ENCODE data around the gene ACTR5.
A peak's percentile ranks its signal among the peaks of the same experiment; 100 is the strongest.

ACTR5 gene

GRCh38 chr20:38748097-38748860 is at the start of gene ACTR5:
TSS of gene ACTR5 (plus strand) at chr20:38748460. CDS start at chr20:38748479, 19 bp downstream.
- H3K27me3 Mint-ChIP-seq: peaks cover 15% of the 10 kb centered on the region
- DNase-seq: peak; percentile 98
- H3K27ac Mint-ChIP-seq: peak within 1 kb of the TSS; percentile 98
- peak within 1 kb of the TSS; percentile 97 for H3K4me3 Mint-ChIP-seq
- H3K9me3 Mint-ChIP-seq: no peaks in the 10 kb centered on the region
- H3K36me3 Mint-ChIP-seq: peaks cover 13% of the 10 kb centered on the region
- CTCF ChIA-PET: interaction anchor here (0.5 to 2.1 kb wide), 10 partner anchors 58 to 301 kb away, joined by 3 to 7 read pairs (median 4); no protein-coding TSS in a partner anchor
- H3K4me1 Mint-ChIP-seq: peaks cover 22% of the 10 kb centered on the region

- H3K27me3 Mint-ChIP-seq: peaks cover 26% of the 10 kb centered on the region
- H3K27ac Mint-ChIP-seq: no peak overlapping the region
- CTCF ChIA-PET: interaction anchor here (1.0 kb wide), 1 partner anchor 28 kb away, joined by 3 read pairs; no protein-coding TSS in a partner anchor
- H3K4me1 Mint-ChIP-seq: no peaks in the 10 kb centered on the region
- H3K36me3 Mint-ChIP-seq: no peaks in the 10 kb centered on the region
- no peak for DNase-seq
- no peak overlapping the region for H3K4me3 Mint-ChIP-seq
- H3K9me3 Mint-ChIP-seq: no peaks in the 10 kb centered on the region
Measured at GRCh38 chr20:38698541-38698940, 49.7 kb upstream of the ACTR5 start.

GRCh38 chr20:38700141-38700540 is 48.1 kb upstream of the ACTR5 start:
- Mint-ChIP-seq H3K4me3 (no peak overlapping the region), H3K9me3 (no peaks in the 10 kb centered on the region), H3K4me1 (no peaks in the 10 kb centered on the region), H3K27me3 (peaks cover 33% of the 10 kb centered on the region), H3K27ac (no peak overlapping the region), H3K36me3 (no peaks in the 10 kb centered on the region)
- DNase-seq: no peak
- CTCF ChIA-PET: no interaction called here

GRCh38 chr20:38700926-38701325 is 47.3 kb upstream of the ACTR5 start:
- DNase-seq: no peak
- H3K9me3 Mint-ChIP-seq: no peaks in the 10 kb centered on the region
- H3K36me3 Mint-ChIP-seq: no peaks in the 10 kb centered on the region
- no peak overlapping the region for H3K4me3 Mint-ChIP-seq
- CTCF ChIA-PET: no interaction called here
- H3K4me1 Mint-ChIP-seq: no peaks in the 10 kb centered on the region
- peaks cover 36% of the 10 kb centered on the region for H3K27me3 Mint-ChIP-seq
- no peak overlapping the region for H3K27ac Mint-ChIP-seq

GRCh38 chr20:38703526-38703925 is 44.7 kb upstream of the ACTR5 start:
- Mint-ChIP-seq H3K36me3 (no peaks in the 10 kb centered on the region), H3K4me1 (no peaks in the 10 kb centered on the region), H3K9me3 (no peaks in the 10 kb centered on the region), H3K27ac (no peak overlapping the region), H3K27me3 (peaks cover 47% of the 10 kb centered on the region), H3K4me3 (no peak overlapping the region)
- no peak for DNase-seq
- CTCF ChIA-PET: interaction anchor here (1.0 to 1.2 kb wide), 2 partner anchors 60 to 70 kb away, joined by 3 read pairs; no protein-coding TSS in a partner anchor

GRCh38 chr20:38704136-38704535 is 44.1 kb upstream of the ACTR5 start:
- H3K4me3 Mint-ChIP-seq: no peak overlapping the region
- CTCF ChIA-PET: interaction anchor here (1.0 kb wide), 1 partner anchor 71 kb away, joined by 3 read pairs; no protein-coding TSS in a partner anchor
- no peak for DNase-seq
- H3K9me3 Mint-ChIP-seq: no peaks in the 10 kb centered on the region
- H3K36me3 Mint-ChIP-seq: no peaks in the 10 kb centered on the region
- no peak overlapping the region for H3K27ac Mint-ChIP-seq
- H3K4me1 Mint-ChIP-seq: no peaks in the 10 kb centered on the region
- peaks cover 49% of the 10 kb centered on the region for H3K27me3 Mint-ChIP-seq

- Mint-ChIP-seq H3K27ac (no peak overlapping the region), H3K9me3 (no peaks in the 10 kb centered on the region), H3K27me3 (peaks cover 49% of the 10 kb centered on the region), H3K36me3 (no peaks in the 10 kb centered on the region), H3K4me1 (no peaks in the 10 kb centered on the region), H3K4me3 (no peak overlapping the region)
- CTCF ChIA-PET: no interaction called here
- DNase-seq: no peak
Measured at GRCh38 chr20:38706509-38706908, 41.8 kb upstream of the ACTR5 start.

- Mint-ChIP-seq H3K4me1 (no peaks in the 10 kb centered on the region), H3K36me3 (no peaks in the 10 kb centered on the region), H3K4me3 (no peak overlapping the region), H3K27ac (no peak overlapping the region), H3K27me3 (peaks cover 60% of the 10 kb centered on the region), H3K9me3 (no peaks in the 10 kb centered on the region)
- no peak for DNase-seq
- CTCF ChIA-PET: no interaction called here
Measured at GRCh38 chr20:38714308-38714707, 34.0 kb upstream of the ACTR5 start.

GRCh38 chr20:38715646-38716045 is 32.6 kb upstream of the ACTR5 start:
- no peak overlapping the region for H3K27ac Mint-ChIP-seq
- no peak overlapping the region for H3K4me3 Mint-ChIP-seq
- peaks cover 69% of the 10 kb centered on the region for H3K27me3 Mint-ChIP-seq
- no peak for DNase-seq
- no peaks in the 10 kb centered on the region for H3K36me3 Mint-ChIP-seq
- H3K9me3 Mint-ChIP-seq: no peaks in the 10 kb centered on the region
- CTCF ChIA-PET: interaction anchor here (1.5 kb wide), 1 partner anchor 57 kb away, joined by 3 read pairs; no protein-coding TSS in a partner anchor
- no peaks in the 10 kb centered on the region for H3K4me1 Mint-ChIP-seq

- no peak for DNase-seq
- peaks cover 31% of the 10 kb centered on the region for H3K4me1 Mint-ChIP-seq
- H3K27ac Mint-ChIP-seq: no peak overlapping the region
- H3K27me3 Mint-ChIP-seq: peaks cover 100% of the 10 kb centered on the region
- CTCF ChIA-PET: interaction anchor here (1.7 kb wide), 1 partner anchor 172 kb away, joined by 5 read pairs; no protein-coding TSS in a partner anchor
- peaks cover 7% of the 10 kb centered on the region for H3K36me3 Mint-ChIP-seq
- no peak overlapping the region for H3K4me3 Mint-ChIP-seq
- H3K9me3 Mint-ChIP-seq: no peaks in the 10 kb centered on the region
Measured at GRCh38 chr20:38722683-38723016, 25.6 kb upstream of the ACTR5 start.

GRCh38 chr20:38723017-38723847 is 25.0 kb upstream of the ACTR5 start:
- CTCF ChIA-PET: interaction anchor here (1.7 to 3.0 kb wide), 2 partner anchors 78 to 172 kb away, joined by 5 to 10 read pairs; no protein-coding TSS in a partner anchor
- Mint-ChIP-seq H3K4me3 (peak overlapping the region; percentile 35), H3K9me3 (no peaks in the 10 kb centered on the region), H3K27me3 (peaks cover 100% of the 10 kb centered on the region), H3K27ac (peak overlapping the region; percentile 30), H3K36me3 (peaks cover 13% of the 10 kb centered on the region), H3K4me1 (peaks cover 37% of the 10 kb centered on the region)
- DNase-seq: peak; percentile 25

GRCh38 chr20:38723848-38724625 is 24.2 kb upstream of the ACTR5 start, which contains the start of gene SLC32A1:
TSS of gene SLC32A1 (plus strand) at chr20:38724486. CDS start at chr20:38724725, 239 bp downstream.
- Mint-ChIP-seq H3K4me1 (peaks cover 41% of the 10 kb centered on the region), H3K27me3 (peaks cover 100% of the 10 kb centered on the region), H3K9me3 (no peaks in the 10 kb centered on the region), H3K4me3 (peak within 1 kb of the TSS; percentile 7), H3K27ac (peak within 1 kb of the TSS; percentile 83), H3K36me3 (peaks cover 15% of the 10 kb centered on the region)
- CTCF ChIA-PET: interaction anchor here (0.8 to 3.0 kb wide), 5 partner anchors 28 to 1964 kb away, joined by 3 to 10 read pairs (median 5); no protein-coding TSS in a partner anchor
- no peak for DNase-seq

- no peak for DNase-seq
- Mint-ChIP-seq H3K27me3 (peaks cover 100% of the 10 kb centered on the region), H3K9me3 (no peaks in the 10 kb centered on the region), H3K27ac (peak overlapping the region; percentile 83), H3K4me1 (peaks cover 48% of the 10 kb centered on the region), H3K4me3 (no peak overlapping the region), H3K36me3 (peaks cover 18% of the 10 kb centered on the region)
- CTCF ChIA-PET: interaction anchor here (0.8 to 3.0 kb wide), 5 partner anchors 27 to 1963 kb away, joined by 3 to 10 read pairs (median 6); no protein-coding TSS in a partner anchor
Measured at GRCh38 chr20:38724626-38725147, 23.6 kb upstream of the ACTR5 start.

All from activated naive CD4-positive, alpha-beta T cell treated with anti-CD3 and anti-CD28 coated beads, Interleukin-2, amount 10 ng/mL, durations not matched to agents 7 days and 5 days (primary cell).